Coronary artery (tissue), 2 donors: ENCODE data around the gene GSTK1.

ENCODE experiments used
- DNase-seq: peaks from one replicate; pipeline ENCODE4 v3.0.0-alpha.2; 2017; ENCODE audit warnings: low spot score
- H3K27ac ChIP-seq, 2 donors: fragments of 200-600 bp; sonication (generic); one replicate each; pipeline ENCODE4 v1.5.1; 2016 to 2019
- H3K4me3 ChIP-seq: fragments of 200-600 bp; sonication (generic); 2 replicates; pipeline ENCODE4 v1.5.1; 2016; ENCODE audit warnings: mild to moderate bottlenecking, moderate library complexity
- CTCF ChIP-seq: fragments of 200-600 bp; sonication (generic); IDR thresholded peaks from one replicate; pipeline ENCODE4 v1.5.1; 2019; ENCODE audit warnings: antibody characterized with exemption

GSTK1 gene

GRCh38 chr7:143221737-143222136 lies 41.5 kb upstream of the GSTK1 start, which contains the start of gene TAS2R40:
TSS of gene TAS2R40 (plus strand) at chr7:143222037. CDS start at chr7:143222079, 42 bp downstream.
- TF ChIP-seq CTCF: no peak
- no peak for DNase-seq
- H3K4me3 ChIP-seq: no peak within 1 kb of the TSS
- H3K27ac ChIP-seq: peak within 1 kb of the TSS in 1 of 2 donors; percentile 37

DNA sequence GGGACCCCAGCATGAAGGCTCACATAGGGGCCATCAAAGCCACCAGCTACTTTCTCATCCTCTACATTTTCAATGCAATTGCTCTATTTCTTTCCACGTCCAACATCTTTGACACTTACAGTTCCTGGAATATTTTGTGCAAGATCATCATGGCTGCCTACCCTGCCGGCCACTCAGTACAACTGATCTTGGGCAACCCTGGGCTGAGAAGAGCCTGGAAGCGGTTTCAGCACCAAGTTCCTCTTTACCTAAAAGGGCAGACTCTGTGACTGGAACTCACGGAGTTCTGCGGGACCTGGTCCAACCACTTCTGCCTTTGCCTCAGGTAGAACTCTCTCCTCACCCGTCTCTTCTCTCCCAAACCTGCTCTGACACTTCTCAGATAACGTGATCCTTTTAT lies 40.5 kb upstream of the GSTK1 start:
- H3K4me3 ChIP-seq: no peak overlapping the region
- peak overlapping the region in 1 of 2 donors; percentile 37 for H3K27ac ChIP-seq
- no peak for TF ChIP-seq CTCF
- no peak for DNase-seq

DNA sequence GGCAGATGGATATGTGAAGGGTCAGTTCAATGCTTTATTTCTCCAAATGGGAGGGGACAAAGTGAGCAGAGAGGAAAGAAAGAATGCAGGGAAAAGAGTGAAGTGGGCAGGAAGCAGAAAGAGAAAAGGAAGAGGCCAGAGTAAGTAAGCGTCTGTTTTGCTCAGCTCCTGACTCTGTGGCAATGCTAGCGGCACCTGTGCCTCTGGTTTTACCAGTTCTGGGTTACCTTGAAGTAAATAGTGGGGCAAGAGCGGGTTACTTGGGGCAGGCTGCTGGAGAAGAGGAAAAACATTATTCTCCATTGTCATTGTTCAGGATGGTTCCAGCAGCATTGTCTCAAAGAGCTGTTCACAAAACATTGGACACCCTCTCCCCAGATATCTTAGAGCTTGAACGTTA lies 39.5 kb upstream of the GSTK1 start:
- DNase-seq: no peak
- TF ChIP-seq CTCF: no peak
- no peak overlapping the region for H3K27ac ChIP-seq
- no peak overlapping the region for H3K4me3 ChIP-seq

GRCh38 chr7:143225047-143225446 lies 38.2 kb upstream of the GSTK1 start:
- Histone ChIP-seq H3K27ac (no peak overlapping the region), H3K4me3 (no peak overlapping the region)
- no peak for DNase-seq
- TF ChIP-seq CTCF: no peak

DNA sequence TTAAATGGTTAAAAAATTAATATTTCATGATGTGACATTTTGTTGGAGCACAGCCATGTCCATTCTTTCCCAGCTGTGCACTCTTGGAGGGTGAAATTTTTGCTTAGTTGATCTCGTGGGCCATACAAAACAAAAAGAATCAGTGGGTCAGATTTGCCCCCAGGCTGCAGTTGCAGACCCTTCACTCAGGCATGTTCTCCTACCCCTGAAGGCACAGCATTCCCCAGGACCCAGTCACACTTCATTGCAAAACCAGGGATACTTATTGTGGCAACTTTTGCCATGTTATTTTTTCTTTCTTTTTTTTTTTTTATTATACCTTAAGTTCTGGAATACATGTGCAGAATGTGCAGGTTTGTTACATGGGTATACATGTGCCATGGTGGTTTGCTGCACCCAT lies 35.4 kb upstream of the GSTK1 start:
- Histone ChIP-seq H3K4me3 (no peak overlapping the region), H3K27ac (no peak overlapping the region)
- TF ChIP-seq CTCF: no peak
- DNase-seq: no peak

- no peak for DNase-seq
- Histone ChIP-seq H3K27ac (no peak overlapping the region), H3K4me3 (no peak overlapping the region)
Observed at GRCh38 chr7:143229054-143229790, 34.0 kb upstream of the GSTK1 start.

More at GRCh38 chr7:143229054-143229790, 34.0 kb upstream of the GSTK1 start:
- no peak for TF ChIP-seq CTCF
